HG03571 (cell line): ENCODE measurements around the gene PBX3.

Experiments used
- ATAC-seq: cut with Tn5 transposase; IDR thresholded peaks from one replicate; pipeline ENCODE4 v1.9.1; 2021; ENCODE audit not compliant: unreplicated experiment

Gene PBX3

DNA sequence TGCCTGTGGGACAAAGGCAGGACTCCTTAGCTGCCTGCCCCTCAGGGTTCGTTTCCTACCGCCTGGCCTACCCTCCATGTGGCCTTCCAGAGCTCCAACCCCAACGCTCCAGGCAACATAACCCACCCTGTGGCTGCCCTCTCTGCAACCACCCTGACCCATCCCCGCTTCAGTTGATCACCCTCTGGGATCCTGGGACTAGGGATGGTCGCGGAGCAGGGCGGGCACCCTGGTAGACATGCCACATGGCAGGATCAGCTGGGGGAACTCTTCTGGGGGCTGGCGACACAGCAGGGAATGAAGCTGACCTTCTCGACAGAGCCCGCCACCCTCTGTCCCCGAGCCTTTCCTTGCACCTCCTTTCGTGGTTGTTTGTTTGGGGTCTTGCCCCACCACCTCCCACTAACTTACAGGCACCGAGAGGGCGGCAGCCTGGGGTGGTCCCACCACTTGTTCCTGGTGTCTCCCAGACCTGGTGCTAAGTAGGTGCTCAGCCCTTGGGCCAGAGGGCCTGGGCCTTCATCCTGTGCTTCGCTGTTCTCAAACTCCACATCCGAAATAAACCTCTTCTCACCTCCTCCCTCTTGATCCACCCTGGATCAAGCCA is 243.1 kb downstream of the PBX3 start:
- no peak for ATAC-seq

DNA sequence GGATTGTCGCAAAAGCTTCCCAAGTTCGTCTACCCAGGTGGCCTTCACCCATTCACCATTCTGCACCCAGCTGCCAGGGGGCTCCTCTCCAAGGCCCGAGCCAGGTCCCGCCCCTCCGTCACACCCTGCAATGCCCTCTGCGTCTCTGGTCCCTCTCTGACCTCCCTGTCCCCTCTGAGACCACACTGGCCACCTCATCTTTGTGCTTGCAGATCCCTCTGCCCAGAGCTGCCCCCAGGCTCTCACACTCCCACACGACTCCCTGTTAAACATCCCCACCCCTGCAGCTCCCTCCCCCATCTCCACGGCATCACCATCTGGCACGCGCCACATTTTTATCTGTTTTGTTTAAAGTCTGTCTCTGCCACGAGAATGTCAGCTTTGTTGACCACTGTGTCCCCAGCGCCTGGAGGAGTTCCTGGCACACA is 243.6 kb downstream of the PBX3 start:
- ATAC-seq = no peak

DNA sequence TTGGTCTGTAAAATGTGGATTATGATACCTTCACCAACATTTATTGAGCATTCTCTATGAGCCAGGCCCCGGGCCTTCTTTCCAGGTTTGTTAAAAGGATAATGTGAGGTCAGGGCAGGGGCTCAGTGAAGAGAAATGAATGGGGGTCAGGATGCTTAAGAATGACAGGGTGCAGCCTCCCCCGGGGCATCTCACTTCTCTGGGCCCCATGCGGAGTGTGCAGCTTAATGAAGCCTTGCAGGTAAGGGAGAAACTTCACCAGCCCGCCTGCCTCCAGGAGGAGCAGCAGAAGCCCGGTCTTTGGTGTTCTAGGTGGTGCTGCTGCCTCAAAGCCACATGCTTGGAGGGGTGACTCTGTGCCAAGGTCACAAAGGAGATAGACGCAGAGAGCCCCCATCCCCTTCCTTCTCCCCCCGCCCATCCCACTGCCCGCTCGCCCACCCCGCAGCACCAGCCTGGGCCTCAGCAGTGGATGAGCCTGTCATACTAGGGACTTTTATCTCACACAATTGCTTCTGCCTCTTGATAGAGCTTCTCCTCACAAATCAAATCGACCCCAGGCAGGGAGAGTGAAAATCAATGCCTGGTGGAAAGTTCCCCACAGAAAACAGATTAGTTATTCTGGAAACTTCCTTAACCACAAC is 244.8 kb downstream of the PBX3 start:
- no peak for ATAC-seq

DNA sequence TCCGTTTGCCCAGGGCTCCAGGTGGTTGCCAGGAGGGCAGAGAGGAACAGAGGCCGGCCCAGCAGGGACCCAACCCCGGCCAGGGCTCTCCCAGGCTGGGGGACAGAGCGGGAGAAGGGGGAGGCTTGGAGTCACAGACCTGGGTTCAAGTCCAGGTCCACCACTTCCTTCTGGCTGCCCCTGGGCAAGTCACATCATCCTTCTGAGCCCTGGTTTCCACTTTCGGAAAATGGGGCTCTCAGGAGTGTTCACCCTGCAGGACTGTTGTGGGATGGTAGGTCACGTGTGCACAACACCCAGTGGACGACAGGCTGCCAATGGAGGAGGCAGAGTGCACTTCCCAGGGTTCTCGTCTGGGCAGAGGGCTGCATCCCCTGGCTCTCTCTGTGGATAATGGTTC is 245.4 kb downstream of the PBX3 start:
- no peak for ATAC-seq

DNA sequence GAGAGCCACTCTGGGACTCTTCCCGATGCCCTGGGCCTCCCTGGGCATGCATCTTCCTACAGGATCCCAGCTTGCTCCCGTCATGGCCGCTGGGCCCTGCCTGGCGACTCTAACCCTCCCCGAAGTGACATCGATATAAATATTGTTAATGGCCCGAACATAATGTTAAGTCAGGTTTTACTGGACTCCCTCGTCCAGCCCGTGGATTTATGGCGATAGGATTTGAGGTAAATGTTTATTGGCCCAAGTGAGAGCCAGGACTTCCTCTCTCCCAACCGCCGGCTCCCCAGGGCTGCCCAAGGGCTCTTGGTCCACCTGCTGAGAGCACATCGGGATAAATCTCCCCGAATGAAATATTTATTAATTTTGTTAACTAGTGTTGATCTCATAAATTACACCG is 246.3 kb downstream of the PBX3 start:
- no peak for ATAC-seq

DNA sequence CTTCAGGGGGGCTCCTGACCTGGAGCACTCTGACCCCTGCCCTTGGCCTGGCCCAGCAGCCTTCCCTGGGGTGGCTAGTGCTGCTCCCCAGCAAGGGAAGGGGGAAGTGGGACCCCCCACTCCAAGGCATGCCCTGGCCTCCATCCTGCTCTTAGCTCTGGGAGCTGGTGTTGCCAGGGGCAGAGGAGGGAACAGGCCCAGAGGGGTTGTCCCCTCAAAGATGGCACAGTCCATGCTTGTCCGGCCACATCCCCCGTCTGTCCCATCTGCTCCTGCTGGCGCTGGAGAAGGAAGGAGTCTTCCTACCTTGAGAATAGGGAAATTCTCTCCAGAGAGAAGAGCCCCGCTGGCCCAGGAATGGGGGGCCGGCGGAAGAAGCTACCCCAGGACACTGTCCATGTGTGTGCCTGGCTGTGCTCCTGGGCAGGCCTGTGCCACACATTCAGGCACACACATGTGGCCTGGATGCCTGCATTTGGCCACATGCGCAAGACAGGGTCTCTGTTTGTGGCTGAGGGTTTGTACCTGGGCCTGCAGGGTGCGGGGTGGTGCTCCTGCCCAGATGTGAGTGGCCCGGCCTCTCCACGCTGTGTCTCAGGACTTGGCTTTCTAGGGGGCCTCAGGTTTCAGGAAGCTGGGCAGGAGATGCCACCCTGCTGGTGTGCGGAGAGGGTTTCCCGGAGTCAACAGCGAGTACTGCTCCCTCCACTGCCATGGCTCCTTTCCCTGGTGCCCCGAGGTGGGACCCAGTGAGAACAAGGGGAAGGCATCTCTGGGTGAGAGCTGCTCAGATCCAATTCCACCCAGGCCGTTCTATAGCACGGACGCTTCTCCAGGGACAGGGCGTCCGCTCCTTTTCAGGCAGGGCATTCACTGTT is 247.1 kb downstream of the PBX3 start:
- ATAC-seq = no peak

DNA sequence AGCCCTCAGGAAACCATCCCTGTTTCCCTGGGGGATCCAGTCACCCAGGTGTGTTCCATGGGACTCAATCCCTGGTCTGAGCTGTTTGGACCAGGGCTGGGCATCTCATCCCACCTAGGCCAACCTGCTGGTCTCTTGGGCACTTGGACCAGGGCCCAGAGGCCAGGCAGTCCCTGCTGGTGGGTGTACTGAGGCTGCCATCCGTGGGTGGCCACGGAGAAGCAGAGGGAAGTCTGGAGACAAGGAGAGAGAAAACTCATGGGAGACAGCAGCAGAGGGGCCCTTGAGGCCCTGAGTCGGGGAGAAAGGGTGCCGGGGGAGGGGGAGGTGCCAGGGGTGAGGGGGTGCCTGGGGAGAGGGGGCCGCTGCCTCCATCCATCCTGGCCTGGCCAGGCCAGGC is 247.8 kb downstream of the PBX3 start:
- no peak for ATAC-seq

DNA sequence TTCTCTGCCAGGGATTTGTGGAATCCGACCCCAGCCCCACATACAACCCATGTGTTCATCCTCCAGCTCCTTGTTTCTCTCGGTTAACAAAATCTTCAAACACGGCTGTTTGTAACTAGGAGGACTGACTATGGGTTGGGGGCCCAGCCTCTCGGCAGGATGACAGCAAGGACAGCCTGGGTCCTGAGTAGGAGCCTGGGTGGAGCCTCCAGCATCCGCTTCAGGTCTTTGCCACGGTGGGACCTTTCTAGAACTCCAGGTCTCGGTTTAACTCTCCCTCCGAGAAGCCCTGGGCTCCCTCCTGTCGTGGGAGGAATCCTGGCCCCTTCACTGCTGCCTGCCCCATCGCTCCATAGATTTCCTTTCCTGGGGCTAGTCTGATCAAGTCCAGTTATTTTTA is 248.5 kb downstream of the PBX3 start:
- ATAC-seq = no peak

DNA sequence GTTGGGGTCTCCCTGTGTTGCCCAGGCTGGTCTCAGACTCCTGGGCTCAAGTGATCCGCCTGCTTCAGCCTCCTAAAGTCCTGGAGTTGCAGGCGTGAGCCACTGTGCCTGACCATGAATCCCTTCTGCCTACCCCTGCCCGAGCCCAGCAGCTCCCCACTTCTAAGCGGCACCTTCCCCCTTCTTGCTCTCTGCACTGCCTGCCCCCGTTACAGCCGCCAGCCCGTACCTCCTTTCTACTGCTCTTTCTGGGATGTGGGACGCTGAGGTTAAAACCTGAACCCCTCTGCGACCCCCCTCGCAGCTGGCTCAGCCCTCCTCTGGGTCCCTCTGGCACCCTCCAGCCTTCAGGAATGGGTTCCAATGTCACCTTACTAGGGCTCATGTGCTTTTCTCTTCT is 249.6 kb downstream of the PBX3 start:
- no peak for ATAC-seq

DNA sequence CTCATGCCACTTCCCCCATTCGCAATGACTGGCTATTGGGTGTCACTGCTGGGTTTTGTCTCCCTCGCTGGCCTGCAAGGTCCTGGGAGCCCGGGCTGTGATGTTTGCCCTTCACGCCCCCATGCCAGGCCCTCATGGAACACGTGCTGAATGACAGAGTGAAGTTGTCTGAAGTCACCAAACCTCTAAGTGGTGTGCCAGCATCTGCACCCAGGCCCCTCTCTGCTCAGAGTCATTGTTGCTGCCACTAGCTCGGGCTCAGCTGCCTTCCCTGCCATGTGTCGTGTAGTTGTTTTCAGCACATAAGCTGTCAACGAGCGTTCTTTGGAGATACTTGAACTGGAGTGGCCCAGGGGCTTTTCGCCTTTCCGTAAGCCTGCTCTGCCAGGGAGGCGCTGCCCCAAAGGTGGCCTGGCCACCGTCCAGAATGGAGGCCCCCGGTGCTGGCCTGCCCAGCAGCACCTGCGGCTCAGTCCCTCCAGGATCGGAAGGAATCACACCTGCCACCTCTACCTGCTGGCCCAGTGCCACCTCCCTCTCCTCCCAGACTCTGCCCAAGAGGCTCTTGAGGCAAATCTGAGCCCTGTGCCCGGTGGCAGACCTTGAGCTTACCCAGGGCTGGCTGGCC is 250.1 kb downstream of the PBX3 start:
- ATAC-seq = no peak

DNA sequence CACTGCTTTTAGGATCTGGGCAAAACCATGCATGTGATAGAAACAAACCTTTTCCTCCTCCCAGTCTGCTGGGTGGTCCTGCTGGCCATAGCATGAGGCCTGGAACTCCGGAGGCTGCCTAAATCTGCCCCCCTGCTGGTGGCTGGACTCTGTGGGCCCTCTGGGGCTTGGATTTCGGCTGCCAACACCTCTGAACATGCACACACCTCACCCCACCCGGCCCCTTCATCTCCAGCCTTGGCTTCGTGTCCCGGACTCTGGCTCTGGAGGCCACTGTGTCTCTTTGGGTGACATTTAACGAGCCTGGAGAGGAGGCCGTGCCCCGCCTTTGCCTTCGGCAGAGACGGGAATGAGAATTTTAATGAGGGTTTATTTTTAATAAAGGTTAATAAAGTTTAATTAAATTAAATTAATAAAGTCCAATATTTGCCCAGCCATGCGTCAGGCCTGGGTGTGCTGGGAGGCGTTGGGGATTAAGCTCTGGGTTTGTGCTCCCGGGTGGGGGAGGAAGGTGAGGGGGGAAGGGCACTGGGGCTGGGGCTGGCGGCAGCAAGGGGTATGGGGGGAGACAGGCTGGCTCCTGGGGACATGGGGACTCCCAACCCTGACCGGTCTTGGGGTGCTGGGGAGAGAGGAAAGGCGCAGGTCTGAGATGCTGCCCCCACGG is 251.8 kb downstream of the PBX3 start:
- no peak for ATAC-seq

DNA sequence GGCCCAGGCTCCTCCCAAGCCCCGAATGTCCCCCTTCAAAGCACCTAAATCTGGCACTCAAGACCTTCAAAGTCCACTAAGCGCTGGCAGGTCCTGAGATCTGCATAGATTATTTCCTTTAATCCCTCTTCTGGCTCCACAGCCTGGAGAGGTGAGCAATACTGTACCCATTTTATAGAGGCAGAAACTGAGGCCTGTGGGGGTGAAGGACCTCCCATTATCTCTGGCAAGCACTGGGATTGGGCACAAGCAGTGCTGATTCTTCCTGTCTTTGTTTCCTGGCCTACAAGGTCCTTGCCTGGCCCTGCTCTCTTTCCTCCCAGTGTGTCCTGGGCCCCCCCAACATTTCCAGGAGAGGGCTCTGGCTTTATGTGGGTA is 252.3 kb downstream of the PBX3 start:
- ATAC-seq = no peak

DNA sequence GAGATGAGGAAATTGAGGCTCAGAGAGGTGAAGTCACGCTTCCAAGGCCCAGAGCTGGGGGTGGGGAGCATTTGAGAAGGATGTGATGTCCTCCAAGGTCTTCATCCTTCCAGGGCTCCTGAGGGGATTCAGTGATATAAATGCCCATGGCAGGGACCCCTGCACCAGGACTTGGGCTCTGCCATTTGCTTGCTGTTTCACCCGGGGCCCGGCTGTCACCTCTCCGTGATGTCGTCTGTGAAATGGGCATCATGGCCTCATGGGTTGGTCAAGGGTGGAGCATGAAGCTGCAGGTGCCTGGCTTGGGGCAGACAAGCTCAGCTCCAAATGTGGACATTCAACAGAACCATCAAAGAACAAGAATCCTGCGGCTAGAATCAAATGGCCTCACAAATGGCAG is 253.1 kb downstream of the PBX3 start:
- no peak for ATAC-seq

DNA sequence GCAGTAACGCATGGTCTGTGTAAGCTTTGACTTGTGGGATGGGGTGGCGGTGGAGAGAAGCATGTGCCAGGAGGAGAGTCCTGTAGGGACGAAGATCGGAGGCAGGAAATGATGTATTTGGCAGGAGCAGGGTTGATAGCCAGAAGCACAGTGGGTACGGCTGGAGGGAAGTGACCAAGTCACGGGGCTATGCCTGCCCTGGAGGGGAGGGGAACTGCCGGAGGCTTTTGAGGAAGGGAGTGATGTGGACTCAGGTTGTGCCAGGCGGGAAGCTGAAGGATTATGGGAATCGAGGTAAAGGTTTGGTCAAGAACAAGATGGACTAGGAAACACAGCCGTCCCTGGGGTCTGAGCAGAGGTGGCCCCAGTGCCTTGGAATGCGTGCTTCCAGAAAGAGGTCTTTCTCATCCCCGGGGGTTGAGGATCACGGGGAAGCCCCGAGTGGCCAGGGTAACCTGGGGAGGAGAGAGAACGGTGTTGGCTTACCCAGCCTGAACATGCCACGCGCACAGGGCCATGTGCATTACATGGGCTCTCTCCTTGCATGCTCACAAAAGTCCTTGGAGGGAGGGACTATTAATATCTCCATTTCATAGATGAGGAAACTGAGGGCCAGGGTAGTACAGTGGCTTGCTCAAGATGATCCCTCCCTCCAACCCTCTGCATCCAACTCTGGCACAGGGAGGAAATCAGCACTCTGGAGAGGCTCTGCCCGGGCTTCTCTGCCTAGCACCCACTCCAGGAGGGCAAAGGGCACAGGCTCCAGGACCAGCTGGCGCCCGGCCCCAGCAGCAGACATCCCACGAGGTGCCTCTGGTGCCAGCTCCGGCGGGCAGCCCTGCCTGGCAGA is 253.8 kb downstream of the PBX3 start:
- ATAC-seq = no peak

DNA sequence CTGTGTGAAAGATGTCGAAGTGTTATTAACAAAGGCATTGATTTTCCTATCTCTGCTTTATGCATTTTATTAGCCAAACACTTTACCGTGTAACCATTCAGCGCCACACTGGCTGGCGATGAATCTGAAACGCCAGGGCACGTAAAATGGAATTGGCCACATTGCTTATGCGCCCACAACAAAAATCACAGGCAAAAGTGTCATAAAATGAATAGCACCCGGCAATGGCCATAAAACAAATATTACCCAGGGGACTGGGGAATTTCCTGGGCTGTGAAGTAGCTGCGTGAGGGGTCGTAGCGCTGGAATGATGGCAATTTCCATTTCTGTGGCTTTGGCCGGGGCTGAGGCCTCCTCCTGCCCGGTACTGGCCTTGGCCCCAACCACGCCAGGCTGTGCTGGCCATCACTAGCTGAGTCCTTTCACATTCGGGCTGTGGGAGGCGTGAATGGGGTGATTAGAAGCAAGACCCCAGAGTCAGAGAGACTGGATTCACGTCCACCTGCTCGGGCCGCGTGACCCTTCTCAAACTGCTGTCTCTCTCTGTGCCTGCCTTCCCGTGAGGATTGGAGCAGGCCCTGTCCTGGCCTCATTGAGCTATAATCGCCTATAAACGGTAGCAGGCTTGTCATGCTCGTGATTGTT is 254.5 kb downstream of the PBX3 start:
- ATAC-seq = no peak

DNA sequence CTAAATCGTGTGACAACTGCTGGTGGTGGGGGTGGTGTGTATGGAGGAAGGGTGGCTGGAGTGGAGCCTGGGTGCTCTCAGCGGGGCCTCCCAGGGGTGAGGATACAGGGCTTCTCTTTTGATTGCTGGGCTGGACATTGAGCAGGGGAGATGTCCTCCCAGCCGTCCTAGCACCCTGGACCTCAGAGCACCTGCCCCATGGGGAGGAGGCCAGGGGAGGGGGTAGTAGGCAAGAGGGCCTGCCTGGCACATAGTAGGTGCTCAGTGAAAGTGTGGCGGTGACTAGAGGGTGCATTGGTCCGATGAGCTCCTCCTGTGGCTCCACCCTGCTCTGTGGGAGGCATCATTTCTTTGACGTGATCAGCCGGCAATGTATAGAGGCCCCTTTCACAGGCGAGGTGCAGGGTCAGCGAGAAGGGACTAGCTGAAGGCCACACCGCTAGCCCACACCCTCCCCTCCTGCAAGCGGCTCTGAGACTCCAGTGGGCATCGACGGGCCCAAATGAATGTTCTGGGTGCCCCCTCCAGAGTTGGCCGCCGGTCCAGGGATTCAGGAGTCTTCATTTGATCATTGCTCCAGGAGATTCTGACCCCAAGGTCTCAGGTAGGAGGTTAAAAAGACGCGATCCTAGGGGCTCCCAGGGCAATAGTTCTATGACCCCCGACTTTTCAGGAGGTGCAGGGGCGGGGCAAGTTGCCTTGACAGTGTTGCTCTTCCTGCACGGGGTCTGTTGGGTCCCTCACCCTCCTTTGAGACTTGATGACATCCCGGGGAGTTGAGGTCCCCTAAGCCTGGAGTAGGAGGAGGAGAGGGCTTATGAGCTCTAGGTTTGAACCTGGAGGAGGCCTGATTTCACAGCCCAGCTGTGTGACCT is 255.5 kb downstream of the PBX3 start:
- ATAC-seq = no peak

DNA sequence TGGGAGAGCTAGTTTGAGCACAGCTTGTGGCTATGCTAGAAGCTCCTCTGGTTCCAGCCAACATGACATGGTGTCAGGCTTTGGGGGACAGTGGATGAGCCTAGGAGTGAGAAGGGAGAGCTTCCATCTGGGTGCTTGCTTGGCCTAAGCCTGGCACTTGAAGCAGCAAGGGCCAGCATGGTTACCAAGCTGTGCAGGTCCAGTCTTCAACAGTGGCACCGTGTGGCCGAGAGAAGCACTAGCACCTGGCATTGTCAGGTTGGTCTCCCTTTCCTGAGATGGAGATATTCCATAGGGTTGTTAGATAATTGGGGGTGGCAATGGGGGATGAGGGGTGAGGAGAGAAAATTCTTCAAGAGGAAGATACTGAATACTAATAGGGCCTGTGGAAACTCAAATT is 261.9 kb downstream of the PBX3 start:
- ATAC-seq = no peak

DNA sequence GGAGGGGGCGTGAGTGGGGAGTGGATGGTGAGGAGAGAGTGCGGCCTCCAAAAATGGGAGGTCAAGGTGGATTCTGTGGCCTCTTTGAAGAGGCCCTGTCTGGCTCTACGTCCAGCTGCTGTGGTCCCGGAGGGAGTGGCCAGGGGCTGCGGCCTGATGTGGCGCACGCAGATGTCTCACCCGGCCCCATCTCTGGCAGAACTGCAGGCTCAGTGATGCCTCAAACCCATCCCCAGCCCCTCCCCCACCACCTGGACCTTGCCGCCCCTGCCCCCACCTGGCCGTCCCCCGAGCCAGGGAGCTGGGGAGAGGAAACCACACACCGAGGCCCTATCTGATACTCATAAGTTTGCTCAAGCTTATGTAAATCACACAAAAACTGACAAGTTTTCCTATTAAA is 267.6 kb downstream of the PBX3 start:
- no peak for ATAC-seq

DNA sequence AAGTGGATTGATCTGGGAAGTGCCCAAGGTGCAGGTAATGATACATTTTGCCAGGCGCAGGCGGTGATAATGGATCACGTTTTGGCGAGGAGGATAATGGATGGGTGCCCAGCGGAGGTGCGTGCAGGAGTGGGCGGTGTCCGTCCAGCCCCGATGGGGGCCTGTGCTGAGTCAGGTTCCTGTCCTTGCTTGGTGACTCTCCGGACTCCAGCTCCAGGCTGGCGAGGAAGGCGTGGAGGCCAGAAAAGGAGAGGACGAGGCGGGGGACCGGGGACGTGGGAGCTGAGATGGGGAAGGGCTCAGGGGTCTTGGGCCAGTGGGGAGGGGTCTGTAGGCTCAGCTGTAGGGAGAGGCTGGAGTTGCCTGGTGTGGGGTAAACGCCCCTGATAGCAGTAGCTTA is 268.3 kb downstream of the PBX3 start:
- ATAC-seq = no peak
